HuH-7.5 (cell line): ENCODE measurements around the gene SLC6A7.
"Not testable (repeated sequence)": the region's sequence is repeated elsewhere in the genome, so short reads cannot be mapped to it uniquely, and the experiment has no call there.

Experiments used
- DNase-seq: peaks from one replicate; pipeline ENCODE4 v3.0.0; 2011; ENCODE audit warnings: low spot score

SLC6A7 gene

DNA sequence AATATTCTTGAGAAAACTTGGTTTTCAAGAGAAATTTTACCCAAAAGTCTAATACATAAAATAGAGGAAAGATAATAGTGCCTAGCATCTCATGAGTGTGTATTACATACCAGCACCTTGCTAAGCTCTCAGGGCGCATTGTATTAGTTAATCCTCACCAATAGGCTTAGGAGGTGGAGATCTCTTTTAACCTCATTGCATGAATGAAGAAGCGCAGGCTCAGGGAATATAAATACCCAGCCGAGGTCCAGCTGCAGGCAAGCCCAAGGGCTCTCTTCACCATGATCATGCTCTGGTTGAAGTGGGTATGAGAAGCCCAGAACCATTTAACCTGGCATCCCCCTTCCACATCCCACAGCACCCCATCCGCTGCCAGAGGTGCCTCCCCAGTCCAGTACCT lies 53.7 kb downstream of the SLC6A7 start:
- no peak for DNase-seq

DNA sequence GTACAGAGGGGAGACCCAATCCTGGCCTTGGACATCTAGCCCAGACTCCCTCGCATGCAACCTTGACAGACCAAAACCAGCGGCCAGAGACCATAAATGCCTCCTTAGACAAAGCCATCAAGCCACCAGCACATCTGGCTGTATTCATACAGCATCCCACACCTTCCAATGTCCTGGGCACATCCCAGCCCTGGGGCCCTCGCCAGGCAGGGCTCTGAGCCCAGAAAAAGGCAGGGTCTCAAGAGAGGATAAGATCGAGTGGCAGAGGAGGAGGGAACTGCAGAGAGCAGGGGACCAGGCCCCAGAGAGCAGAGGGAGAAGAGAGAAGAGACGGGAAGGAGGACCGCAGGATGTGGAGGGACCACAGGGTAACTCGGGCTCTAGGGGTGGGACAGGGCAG lies 54.3 kb downstream of the SLC6A7 start:
- DNase-seq: no peak

DNA sequence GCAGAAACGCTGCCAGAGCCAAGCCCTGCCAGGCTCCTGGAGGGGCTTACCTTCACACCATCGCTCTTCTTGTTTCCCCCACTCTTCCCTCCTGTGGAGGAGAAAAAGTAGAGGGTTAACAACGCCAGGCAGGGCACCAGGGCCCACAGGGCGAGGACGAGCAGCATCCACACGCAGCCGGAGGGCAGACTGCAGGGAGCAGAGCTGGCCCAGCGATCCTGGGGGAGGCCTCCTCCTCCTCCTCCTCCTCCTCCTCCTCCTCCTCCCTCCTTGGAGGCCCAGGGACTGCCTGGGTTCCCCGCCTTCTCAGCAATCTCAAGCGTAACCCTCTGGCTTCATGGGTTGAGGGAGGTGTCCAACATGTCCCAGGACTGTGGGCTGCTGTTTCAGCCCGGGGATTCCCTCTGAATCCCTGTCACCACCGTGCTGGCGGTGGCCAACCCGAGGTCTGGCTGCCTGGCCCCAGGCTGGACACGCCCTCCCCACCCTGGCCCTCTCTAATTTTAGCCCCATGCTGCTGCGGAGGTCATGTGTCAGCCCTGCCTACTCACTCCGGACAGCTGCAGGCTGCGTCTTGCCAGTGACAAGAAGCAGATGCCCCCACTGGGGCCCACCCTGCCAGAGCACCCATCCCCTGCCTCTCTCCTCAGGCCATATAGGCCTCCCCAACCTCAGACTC lies 55.4 kb downstream of the SLC6A7 start:
- DNase-seq: no peak

DNA sequence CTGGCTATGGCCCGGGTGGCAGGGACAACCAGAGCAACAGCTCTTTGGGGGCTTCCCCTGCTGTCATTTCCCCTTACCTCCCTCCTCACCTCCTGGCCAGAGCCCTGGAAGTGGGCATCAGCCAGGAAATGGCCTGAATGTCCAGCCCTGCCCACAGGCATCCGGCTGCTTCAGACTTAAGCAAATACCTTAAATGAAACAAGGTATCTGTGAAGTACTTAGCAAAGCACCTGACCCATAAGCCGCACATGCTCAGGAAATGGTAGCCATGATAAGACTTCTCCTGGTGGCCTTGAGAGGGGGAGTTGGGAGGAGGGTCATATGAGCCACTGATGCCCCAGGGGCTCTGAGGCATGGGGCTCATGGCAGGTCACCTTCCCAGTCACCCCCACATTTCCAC lies 55.9 kb downstream of the SLC6A7 start:
- DNase-seq: no peak

DNA sequence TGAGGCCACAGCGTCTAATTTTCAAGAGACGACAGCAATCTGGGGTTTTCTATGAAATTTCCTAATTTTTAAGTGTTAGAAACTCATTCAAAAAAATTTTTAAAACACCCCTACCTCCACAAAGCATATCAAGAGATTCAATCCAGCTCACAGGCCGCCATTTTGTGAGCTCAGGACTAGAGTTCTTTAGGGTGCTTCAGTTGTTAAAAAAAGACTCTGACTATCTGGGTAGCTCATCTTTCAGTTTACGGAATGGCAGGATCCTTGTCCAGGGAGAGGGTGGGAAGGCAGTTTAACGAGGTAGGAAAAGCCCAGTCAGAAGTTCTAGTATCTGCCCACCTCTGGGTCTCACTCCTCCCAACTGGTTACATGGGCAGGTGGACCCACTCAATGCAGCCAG lies 56.6 kb downstream of the SLC6A7 start:
- DNase-seq: no peak

DNA sequence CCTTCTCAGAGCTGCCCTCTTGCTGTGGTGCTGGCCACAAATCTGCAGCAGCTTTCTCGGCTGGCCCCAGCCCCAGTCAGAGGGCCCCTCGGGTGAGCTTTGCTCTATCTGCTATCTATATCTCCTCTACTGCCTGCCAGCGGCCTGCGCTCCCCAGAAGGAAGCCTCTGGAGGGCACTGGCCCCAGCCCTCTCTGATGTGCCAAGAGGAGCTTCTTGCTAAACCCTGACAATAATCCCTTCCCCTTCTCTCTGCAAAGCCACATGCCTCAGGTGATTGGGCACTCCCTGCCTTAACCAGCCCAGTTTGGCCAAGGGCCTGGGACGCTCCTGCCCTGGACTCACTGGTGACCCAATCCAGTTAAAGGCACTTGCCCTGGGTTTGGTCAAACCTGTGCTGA lies 57.0 kb downstream of the SLC6A7 start:
- DNase-seq: no peak

DNA sequence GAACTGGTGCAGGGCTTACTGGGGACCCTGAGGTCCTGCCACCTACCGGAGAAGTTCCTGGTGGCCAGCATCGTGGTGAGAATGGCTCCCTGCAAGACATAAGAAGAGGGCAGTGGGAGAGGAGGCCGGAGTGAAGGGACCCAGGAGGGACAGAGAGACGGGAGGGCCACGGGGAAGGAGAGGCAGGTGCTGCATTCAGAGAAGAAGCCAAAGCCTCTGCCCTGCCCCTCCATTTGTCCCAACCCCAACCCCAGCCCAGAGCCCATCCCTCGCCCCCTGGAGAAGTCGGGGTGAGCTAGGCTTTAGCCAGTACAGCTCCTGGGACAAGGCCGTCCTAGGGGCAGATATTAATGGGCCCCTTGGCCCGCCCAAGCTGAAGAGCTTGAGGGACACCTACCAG lies 57.9 kb downstream of the SLC6A7 start:
- no peak for DNase-seq

DNA sequence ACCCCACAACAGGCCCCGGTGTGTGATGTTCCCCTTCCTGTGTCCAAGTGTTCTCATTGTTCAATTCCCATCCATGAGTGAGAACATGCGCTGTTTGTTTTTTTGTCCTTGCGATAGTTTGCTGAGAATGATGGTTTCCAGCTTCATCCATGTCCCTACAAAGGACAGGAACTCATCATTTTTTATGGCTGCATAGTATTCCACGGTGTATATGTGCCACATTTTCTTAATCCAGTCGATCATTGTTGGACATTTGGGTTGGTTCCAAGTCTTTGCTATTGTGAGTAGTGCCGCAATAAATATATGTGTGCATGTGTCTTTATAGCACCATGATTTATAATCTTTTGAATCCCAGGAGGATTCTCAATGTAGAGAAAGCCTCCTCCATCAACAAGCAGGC lies 58.6 kb downstream of the SLC6A7 start:
- not testable (repeated sequence) for DNase-seq

DNA sequence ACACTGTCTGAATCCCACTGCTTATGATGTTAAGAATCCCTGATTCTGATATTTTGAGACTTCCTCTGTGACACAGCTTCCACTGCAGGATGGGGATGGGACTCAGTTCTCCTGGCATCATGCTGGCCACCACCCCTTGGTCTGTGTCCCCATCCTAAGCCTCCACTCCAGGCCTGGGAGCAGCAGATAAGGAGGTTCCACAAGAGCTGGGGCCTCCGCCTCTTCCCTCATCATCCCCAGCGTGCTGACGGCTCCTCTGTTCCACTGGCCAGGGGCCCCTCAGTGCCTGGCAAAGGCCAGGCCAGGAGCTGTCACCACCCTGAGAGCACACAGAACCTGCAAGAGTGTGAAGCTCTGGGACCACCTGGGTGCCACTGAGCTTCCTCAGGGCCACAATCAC lies 59.1 kb downstream of the SLC6A7 start:
- DNase-seq: no peak

DNA sequence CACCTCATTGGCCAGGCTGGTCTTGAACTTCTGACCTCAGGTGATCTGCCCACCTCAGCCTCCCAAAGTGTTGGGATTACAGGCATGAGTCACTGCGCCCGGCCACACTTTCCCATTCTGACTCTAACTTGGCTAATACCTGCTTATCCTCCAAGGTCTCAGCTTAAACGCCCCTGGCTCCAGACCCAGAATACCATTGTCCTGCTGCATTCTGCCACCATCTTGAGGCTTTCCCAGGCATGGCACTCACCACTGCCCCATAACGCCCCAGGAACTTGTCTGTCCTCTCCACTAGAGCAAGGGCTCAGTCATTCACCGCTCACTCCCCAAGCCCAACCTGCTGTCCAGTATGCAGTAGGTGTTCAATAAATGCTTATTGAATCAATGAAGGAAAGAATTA lies 59.9 kb downstream of the SLC6A7 start:
- no peak for DNase-seq

DNA sequence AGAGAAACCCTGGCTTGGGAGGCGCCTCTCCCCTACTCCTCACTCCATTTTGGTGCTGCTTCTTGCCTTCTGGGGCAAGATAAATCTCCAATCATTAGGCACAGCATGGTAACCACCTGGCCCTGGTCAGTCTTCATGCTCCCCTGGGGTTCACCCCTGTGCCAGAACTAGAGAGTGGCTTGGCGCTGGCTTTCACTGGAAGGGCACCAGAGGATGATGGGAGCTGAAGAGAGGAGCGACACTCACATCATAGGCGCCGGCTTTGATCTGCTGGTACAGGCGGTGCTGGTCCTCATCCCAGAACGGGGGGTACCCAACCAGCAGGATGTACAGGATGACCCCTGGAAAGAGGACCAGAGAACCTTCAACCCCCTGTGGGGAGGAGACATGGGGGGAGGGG lies 61.6 kb downstream of the SLC6A7 start:
- no peak for DNase-seq

DNA sequence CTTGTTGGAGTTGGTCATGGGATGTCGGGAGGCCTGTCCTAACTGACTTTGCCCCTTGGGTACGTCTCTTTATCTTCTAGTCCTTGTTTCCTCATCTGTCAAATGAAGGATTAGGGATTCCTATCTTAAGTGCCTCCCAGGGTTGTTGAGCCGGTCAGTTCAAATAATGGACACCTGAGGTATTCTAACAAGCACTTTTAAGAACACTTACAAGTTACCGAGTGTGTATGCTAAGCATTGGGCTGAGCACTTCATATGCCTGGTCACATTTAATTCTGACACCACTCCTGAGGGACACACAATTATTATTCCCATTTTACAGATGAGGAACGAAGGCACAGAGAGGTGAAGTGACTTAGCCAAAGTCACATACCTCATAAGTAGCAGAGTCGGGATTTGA lies 62.6 kb downstream of the SLC6A7 start:
- DNase-seq: no peak

DNA sequence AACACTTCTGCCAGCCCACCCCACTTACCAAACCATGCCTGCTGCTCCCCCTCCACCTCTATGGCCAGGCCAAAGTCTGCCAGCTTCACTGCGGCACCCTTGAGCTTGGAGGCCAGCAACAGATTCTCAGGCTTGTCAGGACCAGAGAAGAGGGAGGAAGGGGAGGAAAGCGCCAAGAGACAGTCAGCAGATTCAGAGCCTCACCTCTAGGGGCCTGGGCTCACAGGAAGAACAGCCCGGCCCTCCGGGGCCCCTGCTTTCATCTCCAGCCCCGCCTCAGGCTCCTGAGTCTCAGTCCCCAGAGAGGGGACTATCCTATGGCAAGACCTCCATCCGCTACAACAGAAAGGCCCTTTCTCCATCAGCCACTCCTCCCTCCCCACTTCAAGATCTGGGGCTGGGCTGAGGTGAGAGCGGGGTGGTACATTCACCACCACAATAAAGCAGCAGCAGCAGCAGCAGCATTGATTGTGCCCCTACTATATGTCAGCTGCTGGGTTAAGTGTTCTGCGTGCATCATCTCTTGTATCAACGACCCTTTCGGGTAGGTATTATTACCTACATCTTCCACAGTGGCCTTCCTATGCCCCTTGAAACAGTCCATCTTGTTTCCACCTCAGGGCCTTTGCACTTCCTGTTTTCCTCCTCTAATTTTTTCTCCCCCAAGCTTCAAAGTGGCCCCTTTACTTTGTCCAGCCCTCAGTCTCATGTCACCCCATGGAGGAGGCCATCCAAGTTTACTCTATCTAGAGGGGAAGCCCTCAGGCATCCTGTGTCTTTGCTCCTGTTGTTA lies 63.8 kb downstream of the SLC6A7 start:
- DNase-seq: no peak

DNA sequence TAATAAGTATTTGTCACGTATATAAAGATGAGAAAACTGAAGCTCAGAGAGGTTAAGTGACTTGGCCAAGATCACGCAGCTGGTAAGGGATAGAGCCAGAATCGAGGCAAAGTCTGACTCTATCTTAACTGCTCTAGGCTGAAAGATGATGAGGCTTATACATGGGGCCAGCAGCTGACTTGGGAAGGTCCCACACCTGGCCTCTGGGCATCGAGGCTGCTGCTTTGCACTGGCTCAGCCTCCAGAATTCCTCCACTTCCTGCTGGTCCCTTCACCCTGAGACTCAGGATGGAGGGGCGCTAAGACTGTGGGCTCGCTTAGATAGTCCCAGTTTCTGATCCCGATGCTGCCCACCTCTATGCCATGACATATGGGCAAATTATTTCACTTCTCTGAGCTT lies 64.5 kb downstream of the SLC6A7 start:
- no peak for DNase-seq

DNA sequence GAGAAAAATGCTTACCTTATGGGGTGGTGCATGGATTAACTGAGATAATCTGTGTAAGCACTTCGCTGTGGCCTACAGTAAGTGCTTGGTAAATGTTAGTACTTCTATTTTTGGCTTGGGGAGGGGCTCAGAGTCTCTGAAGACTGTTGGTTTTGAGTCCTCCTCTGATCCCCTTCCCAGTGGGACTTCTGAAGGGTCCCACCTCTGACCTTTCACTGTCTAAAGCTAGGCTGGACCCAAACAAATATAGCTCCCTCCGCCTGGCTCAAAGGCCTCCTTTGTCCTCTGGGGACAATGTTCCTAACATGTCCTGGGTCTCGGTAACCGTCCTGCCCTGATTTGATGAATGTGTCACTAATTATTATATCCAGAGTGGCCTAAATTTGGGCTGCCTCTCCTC lies 64.9 kb downstream of the SLC6A7 start:
- no peak for DNase-seq

DNA sequence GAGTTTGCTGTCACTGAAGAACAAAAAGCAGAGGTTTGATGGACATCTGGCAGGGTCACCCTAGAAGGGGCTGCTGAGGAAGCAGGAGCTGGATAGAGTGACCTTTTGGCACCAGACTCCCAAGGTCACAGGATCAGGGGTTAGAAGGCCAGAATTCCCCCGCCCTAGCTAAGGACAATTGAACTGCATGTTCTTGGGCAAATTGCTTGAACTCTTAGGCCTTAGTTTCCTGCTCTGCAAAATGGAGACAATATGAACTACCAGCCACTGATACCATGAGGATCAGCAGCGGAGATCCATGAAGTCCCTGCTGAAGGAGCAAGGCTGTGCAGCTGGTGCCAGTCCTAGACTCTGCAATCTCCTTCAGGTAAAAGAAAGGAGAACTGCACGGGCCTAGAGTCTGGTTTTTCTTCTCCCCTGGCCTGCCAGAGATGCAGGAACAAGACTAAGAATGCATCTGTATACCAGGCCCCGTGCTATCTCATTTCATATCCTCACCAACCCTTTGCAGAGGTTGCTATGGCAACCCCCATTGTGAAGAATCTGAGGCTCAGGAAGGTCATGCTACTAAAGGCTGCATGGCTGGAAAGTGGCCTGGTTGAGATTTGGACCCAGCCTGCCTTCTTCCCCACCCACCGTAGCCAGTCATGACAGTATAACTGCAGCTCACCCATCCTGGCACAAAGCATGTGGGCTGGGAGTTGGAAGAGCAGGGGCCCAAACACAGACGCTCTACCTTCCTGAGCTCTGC lies 66.0 kb downstream of the SLC6A7 start:
- no peak for DNase-seq

DNA sequence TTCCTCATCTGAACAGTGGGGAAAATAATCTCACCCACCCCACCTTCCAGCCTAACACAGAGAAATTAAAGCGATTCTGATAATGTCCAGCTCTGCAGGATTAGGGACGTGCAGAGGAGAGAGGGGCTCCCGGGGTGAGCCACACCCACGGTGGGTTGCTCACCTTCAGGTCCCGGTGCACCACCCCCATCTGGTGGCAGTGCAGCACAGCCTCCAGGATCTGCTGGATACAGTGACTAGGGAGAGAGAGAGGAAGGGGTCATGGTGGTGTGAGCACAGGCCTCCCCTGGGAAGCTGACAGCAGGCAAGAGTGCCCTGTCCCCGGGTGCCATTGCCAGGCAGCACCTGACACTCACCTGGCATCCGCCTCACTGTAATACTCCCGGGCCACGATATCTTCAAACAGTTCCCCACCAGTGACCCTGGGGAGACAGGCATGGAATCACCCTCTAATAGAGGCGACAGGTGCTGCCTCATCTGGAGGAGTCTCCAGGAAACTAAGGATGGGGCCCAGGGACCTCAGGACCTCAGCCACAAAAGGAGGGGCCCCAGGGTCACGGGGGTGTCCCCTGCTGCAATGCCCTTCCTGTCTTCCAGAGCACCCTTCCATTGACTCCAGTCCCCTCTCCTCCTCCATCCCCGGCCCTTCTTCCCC lies 66.7 kb downstream of the SLC6A7 start:
- DNase-seq: no peak

DNA sequence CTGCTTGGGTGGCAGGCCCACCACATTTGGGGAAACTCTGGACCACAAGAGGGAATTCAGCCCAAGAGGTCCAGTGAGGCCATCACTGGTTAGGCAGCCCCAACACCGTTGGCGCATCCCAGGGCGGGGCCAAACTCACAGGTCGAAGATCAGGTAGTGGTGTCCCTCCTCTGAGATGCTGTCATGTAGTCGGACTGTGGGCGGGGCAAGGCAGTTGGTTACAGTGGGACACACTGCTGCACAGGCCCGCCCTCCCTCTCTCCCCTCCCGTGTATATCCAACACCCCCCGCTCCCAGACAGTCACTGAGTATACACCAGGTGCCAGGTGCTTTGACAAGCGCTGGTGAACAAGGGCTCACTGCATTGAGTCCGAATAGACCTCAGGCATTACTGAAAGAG lies 67.6 kb downstream of the SLC6A7 start:
- no peak for DNase-seq

DNA sequence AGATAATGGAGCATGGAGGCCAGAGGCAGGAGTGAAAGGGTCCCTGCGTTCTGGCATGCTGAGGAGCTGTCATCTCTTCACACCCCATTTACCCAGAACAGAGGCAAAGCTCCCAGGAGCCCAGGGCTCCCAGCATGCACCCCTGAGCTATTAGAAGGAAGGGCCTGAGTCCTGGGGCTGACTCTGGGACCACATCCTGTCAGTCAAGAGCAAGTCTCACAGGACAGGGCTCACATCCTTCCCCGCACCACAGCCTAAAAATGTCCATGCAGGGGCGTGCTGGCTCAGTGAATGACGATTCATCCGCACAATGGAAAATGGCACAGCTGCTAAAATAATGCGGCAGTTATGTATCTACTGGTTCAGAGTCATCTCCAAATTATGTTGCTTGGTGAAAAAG lies 68.3 kb downstream of the SLC6A7 start:
- DNase-seq: no peak
